HCT116 (cell line): ENCODE data around the gene AGPAT3. TPM values are rescaled to one million over a fixed set of nuclear protein-coding genes. Genes with fewer than 3 reads are reported as not detected.
A peak's percentile ranks its signal among the peaks of the same experiment; 100 is the strongest.

Experiments used
- ATAC-seq: fragments of 200-7000 bp; cut with Tn5 transposase; 2 replicates; pipeline ENCODE4 v1.9.1; 2020; ENCODE audit warnings: mild to moderate bottlenecking, moderate library complexity
- BruUV-seq: library from RNA; stranded (reverse); fragments of 400-500 nt; replicated peaks from 2 replicates; lab custom pipeline; 2021; lab: Mats Ljungman, UMichigan
- CTCF ChIA-PET: fragments of 300-600 bp; sonication (Branson Sonifier 250); formaldehyde crosslinking; loops from one replicate; lab custom pipeline; 2021; ENCODE audit warnings: antibody characterized with exemption; lab: Charles Lee
- POLR2A ChIA-PET: fragments of 300-600, 350-600 bp; sonication (Branson Sonifier 250); formaldehyde crosslinking; loops from one replicate; lab custom pipeline; 2021; ENCODE audit warnings: antibody characterized with exemption; lab: Charles Lee
- RAD21 ChIA-PET, 2 experiments: fragments of 300-600 bp; sonication (Branson Sonifier 250); formaldehyde crosslinking; loops; one replicate each; lab custom pipeline; 2023; ENCODE audit warnings: low total read pairs in 2 of 2; ENCODE audit not compliant: uncharacterized antibody in 2 of 2, unreplicated experiment in 2 of 2, low non-redundant PET in 1 of 2; lab: Charles Lee
- DNase-seq: peaks from one replicate; pipeline ENCODE4 v3.0.0-alpha.2; 2010; ENCODE audit warnings: low read depth, low spot score
- H2AFZ ChIP-seq: fragments of 200-600 bp; shearing (Covaris generic), sonication (generic); 2 replicates; pipeline ENCODE4 v1.6.1; 2017; ENCODE audit warnings: low read depth, mixed run types, mixed read lengths, antibody characterized with exemption, low read length; ENCODE audit not compliant: poor library complexity, severe bottlenecking
- H3K27ac ChIP-seq: 2 replicates; pipeline ENCODE4 v1.5.1; 2012; ENCODE audit warnings: low read depth, low read length
- H3K27me3 ChIP-seq: fragments of 200-600 bp; sonication (generic); 2 replicates; pipeline ENCODE4 v1.6.1; 2016; ENCODE audit warnings: mixed run types, low read length, mixed read lengths; ENCODE audit not compliant: insufficient read depth
- H3K36me3 ChIP-seq, 2 experiments: fragments of 200-500 bp in 1 of 2; fragments of 200-600 bp in 1 of 2; sonication (Bioruptor generic) in 1 of 2; sonication (generic) in 1 of 2; 2 replicates each; pipeline versions ENCODE4 v1.5.1 to v1.6.1; 2014 to 2016; ENCODE audit warnings: low read length in 2 of 2, inconsistent platforms in 1 of 2, mixed read lengths in 1 of 2, mixed run types in 1 of 2; ENCODE audit not compliant: insufficient read depth in 2 of 2, control insufficient read depth in 1 of 2
- H3K4me1 ChIP-seq, 2 experiments: fragments of 200-600 bp in 1 of 2; sonication (generic) in 1 of 2; 2 replicates each; pipeline versions ENCODE4 v1.5.1 to v1.6.1; 2012 to 2017; ENCODE audit warnings: low read length in 2 of 2, inconsistent platforms in 1 of 2, mild to moderate bottlenecking in 1 of 2, mixed read lengths in 1 of 2, mixed run types in 1 of 2, moderate library complexity in 1 of 2; ENCODE audit not compliant: insufficient read depth in 2 of 2, control insufficient read depth in 1 of 2
- H3K4me2 ChIP-seq: fragments of 200-600 bp; sonication (generic); 2 replicates; pipeline ENCODE4 v1.6.1; 2017; ENCODE audit warnings: mixed run types, low read length, mixed read lengths
- H3K4me3 ChIP-seq, 2 experiments: fragments of 200-600 bp in 1 of 2; sonication (generic) in 1 of 2; replicated peaks in 1 of 2; 2 replicates each; pipeline ENCODE4 v1.5.1; 2011 to 2016; ENCODE audit warnings: low read length in 2 of 2, control low read depth in 1 of 2, low read depth in 1 of 2, mild to moderate bottlenecking in 1 of 2, mixed read lengths in 1 of 2, mixed run types in 1 of 2
- H3K79me2 ChIP-seq: fragments of 200-600 bp; sonication (generic); 2 replicates; pipeline ENCODE4 v1.6.1; 2017; ENCODE audit warnings: mild to moderate bottlenecking, mixed run types, low read length, moderate library complexity, mixed read lengths; ENCODE audit not compliant: insufficient read depth
- H3K9ac ChIP-seq: fragments of 200-600 bp; sonication (generic); 2 replicates; pipeline ENCODE4 v1.6.1; 2016; ENCODE audit warnings: low read length, mixed read lengths
- H3K9me2 ChIP-seq: fragments of 200-600 bp; sonication (generic), shearing (Covaris generic); 2 replicates; pipeline ENCODE4 v1.6.1; 2017; ENCODE audit warnings: mixed run types, mild to moderate bottlenecking, moderate library complexity; ENCODE audit not compliant: insufficient read depth
- H3K9me3 ChIP-seq, 2 experiments: fragments of 200-500 bp in 1 of 2; fragments of 200-600 bp in 1 of 2; sonication (Bioruptor generic) in 1 of 2; sonication (generic) in 1 of 2; 2 replicates each; pipeline ENCODE4 v1.6.1; 2014 to 2017; ENCODE audit warnings: low read length in 2 of 2, mixed read lengths in 2 of 2, inconsistent platforms in 1 of 2, low read depth in 1 of 2, mild to moderate bottlenecking in 1 of 2, mixed run types in 1 of 2, moderate library complexity in 1 of 2; ENCODE audit not compliant: control insufficient read depth in 1 of 2, insufficient read depth in 1 of 2
- H4K20me1 ChIP-seq: fragments of 200-600 bp; sonication (generic), shearing (Covaris generic); 2 replicates; pipeline ENCODE4 v1.6.1; 2017; ENCODE audit warnings: mixed run types, mild to moderate bottlenecking, moderate library complexity; ENCODE audit not compliant: insufficient read depth
- CBX3 ChIP-seq: IDR thresholded peaks from 2 replicates; pipeline ENCODE4 v1.6.1; 2012; ENCODE audit warnings: low read depth
- CEBPB ChIP-seq: IDR thresholded peaks from 2 replicates; pipeline ENCODE4 v1.6.1; 2012; ENCODE audit warnings: low read depth
- EGR1 ChIP-seq: IDR thresholded peaks from 2 replicates; pipeline ENCODE4 v1.6.1; 2012; ENCODE audit warnings: low read depth
- ELF1 ChIP-seq: IDR thresholded peaks from 2 replicates; pipeline ENCODE4 v1.6.1; 2012; ENCODE audit warnings: low read depth, borderline replicate concordance
- EZH2 ChIP-seq: fragments of 200-600 bp; sonication (generic); IDR thresholded peaks from 2 replicates; pipeline ENCODE4 v1.6.1; 2017; ENCODE audit warnings: antibody characterized with exemption, mixed run types
- EZH2phosphoT487 ChIP-seq: fragments of 200-600 bp; IDR thresholded peaks from 2 replicates; pipeline ENCODE4 v1.6.1; 2018; ENCODE audit warnings: antibody characterized with exemption, borderline replicate concordance
- FOSL1 ChIP-seq: IDR thresholded peaks from 2 replicates; pipeline ENCODE4 v1.6.1; 2012; ENCODE audit warnings: low read depth
- JUND ChIP-seq: IDR thresholded peaks from 2 replicates; pipeline ENCODE4 v1.6.1; 2012
- POLR2A ChIP-seq: IDR thresholded peaks from 2 replicates; pipeline ENCODE4 v1.7.0; 2011; ENCODE audit warnings: borderline replicate concordance; ENCODE audit not compliant: insufficient read depth, insufficient read length; ENCODE audit errors: extremely low read depth
- POLR2AphosphoS5 ChIP-seq: IDR thresholded peaks from 2 replicates; pipeline ENCODE4 v1.6.1; 2011; ENCODE audit warnings: mild to moderate bottlenecking, low read depth, low read length, moderate library complexity
- RAD21 ChIP-seq: IDR thresholded peaks from 2 replicates; pipeline ENCODE4 v1.6.1; 2012; ENCODE audit warnings: low read depth, mild to moderate bottlenecking
- SIN3A ChIP-seq: IDR thresholded peaks from 2 replicates; pipeline ENCODE4 v1.6.1; 2012; ENCODE audit warnings: low read depth
- SP1 ChIP-seq: IDR thresholded peaks from 2 replicates; pipeline ENCODE4 v1.6.1; 2012; ENCODE audit warnings: low read depth
- SRF ChIP-seq: IDR thresholded peaks from 2 replicates; pipeline ENCODE4 v1.6.1; 2012; ENCODE audit warnings: low read depth
- TCF7L2 ChIP-seq: IDR thresholded peaks from 2 replicates; pipeline ENCODE4 v1.7.0; 2011; ENCODE audit warnings: borderline replicate concordance, inconsistent platforms; ENCODE audit not compliant: insufficient read depth, insufficient read length; ENCODE audit errors: extremely low read depth
- YY1 ChIP-seq: IDR thresholded peaks from 2 replicates; pipeline ENCODE4 v1.6.1; 2011; ENCODE audit warnings: low read length, low read depth, moderate library complexity, mild to moderate bottlenecking; ENCODE audit not compliant: insufficient replicate concordance; ENCODE audit errors: extremely low read depth
- ZFX ChIP-seq: fragments of 450-650 bp; IDR thresholded peaks from 2 replicates; pipeline ENCODE4 v1.6.1; 2017
- ZNF274 ChIP-seq: fragments of 200-500 bp; sonication (Bioruptor generic); IDR thresholded peaks from 2 replicates; pipeline ENCODE4 v1.6.1; 2014; ENCODE audit warnings: mild to moderate bottlenecking, low read depth, low read length, inconsistent platforms
- intact Hi-C: fragments of 100-400 bp; cut with micrococcal nuclease; formaldehyde crosslinking; loops from 2 replicates; pipeline ENCODE4 v1.10.0; 2022
- total RNA-seq: library from RNA; stranded (reverse); gene quantifications from one replicate; pipeline ENCODE4 v1.2.1, GENCODE V29; 2021; ENCODE audit not compliant: unreplicated experiment
- TF ChIP-seq, protein P1 (sequence below): IDR thresholded peaks from 2 replicates; pipeline ENCODE4 v1.6.1; 2012
- TF ChIP-seq, protein P2 (sequence below): IDR thresholded peaks from 2 replicates; pipeline ENCODE4 v1.6.1; 2012; ENCODE audit warnings: low read depth
- TF ChIP-seq, protein P3 (sequence below): IDR thresholded peaks from 2 replicates; pipeline ENCODE4 v1.6.1; 2012
- TF ChIP-seq, protein P4 (sequence below), 3 experiments: fragments of 200-600 bp in 1 of 3; sonication (generic) in 1 of 3; IDR thresholded peaks in 2 of 3; conservative IDR thresholded peaks in 1 of 3; 2 replicates each; pipeline ENCODE4 v1.5.1; 2012 to 2017; ENCODE audit warnings: low read depth in 2 of 3, low read length in 2 of 3, antibody characterized with exemption in 1 of 3, borderline replicate concordance in 1 of 3, control low read depth in 1 of 3, mild to moderate bottlenecking in 1 of 3, mixed read lengths in 1 of 3, mixed run types in 1 of 3, moderate library complexity in 1 of 3; ENCODE audit not compliant: insufficient read depth in 1 of 3

Gene AGPAT3
- total RNA-seq, 1 experiment from 2014 or later, result 54.1 TPM

DNA sequence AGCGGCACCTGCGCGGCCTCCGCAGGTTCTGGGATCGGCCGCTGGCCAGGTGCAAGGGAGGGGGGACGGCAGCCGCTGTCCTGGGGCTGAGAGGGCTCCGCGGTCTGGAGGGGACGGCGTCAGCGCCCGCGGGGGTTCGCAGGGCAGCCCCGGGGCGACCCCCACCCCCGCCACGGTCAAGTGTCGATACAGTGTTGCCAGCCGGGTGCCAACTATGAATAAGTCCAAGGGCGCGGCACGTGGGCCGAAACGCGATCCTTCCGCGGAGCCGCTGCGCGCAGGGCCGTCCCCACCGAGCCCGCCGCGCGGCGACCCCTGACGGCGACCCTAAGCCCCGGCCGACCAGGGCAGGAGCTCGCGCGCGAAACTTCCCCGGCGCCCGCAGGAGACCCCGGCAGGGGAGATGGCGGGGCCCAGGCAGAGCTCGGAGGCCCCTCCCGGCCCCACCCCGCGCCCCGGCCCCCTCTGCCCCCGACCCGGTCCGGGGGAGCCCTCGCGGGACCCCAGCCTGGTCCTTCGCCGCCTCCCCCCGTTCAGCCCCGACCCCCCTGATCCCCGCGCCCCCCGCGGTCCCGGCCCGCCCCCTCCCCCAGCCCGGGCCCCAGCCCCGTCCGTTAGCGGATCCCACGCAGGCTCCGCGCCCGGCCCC is 586 bp upstream of the AGPAT3 start:
- no peaks in the 10 kb centered on the region for H3K27me3 ChIP-seq
- H3K9me3 ChIP-seq, result no peaks in the 10 kb centered on the region
- H3K9me2 ChIP-seq, result no peaks in the 10 kb centered on the region
- H3K79me2 ChIP-seq, result peaks cover 35% of the 10 kb centered on the region
- H3K4me2 ChIP-seq, result peak overlapping the region; percentile 95
- no TSS peak for BruUV-seq
- H4K20me1 ChIP-seq, result no peaks in the 10 kb centered on the region
- ATAC-seq, result peak; percentile 88
- ChIA-PET RAD21 (interaction anchor here in 1 of 2 experiments (0.9 kb wide), 1 partner anchor 54 kb away, joined by 3 read pairs; no protein-coding TSS in a partner anchor), POLR2A (interaction anchor here (0.8 to 1.3 kb wide), 2 partner anchors 16 to 19 kb away, joined by 3 to 5 read pairs; no protein-coding TSS in a partner anchor), CTCF (interaction anchor here (0.8 kb wide), 1 partner anchor 111 kb away, joined by 3 read pairs; no protein-coding TSS in a partner anchor)
- no peak overlapping the region for H2AFZ ChIP-seq
- H3K4me3 ChIP-seq, result peak overlapping the region; percentile 46 to 66
- H3K36me3 ChIP-seq, result 0 out of 4 replicates have a peak, but pooled peaks cover 0 to 5% of the 10 kb centered on the region in 2 experiments
- H3K27ac ChIP-seq, result peak overlapping the region; percentile 77
- intact Hi-C loops, result no loop called here
- DNase-seq, result peak; percentile 60
- H3K4me1 ChIP-seq, result peaks cover 7 to 42% of the 10 kb centered on the region in 2 experiments
- peak overlapping the region; percentile 66 for H3K9ac ChIP-seq
- no peak for TF ChIP-seq TCF7L2
- 0 out of 2 replicates have a peak, but pooled peaks have one; percentile 11 for TF ChIP-seq RAD21
- 0 out of 2 replicates have a peak, but pooled peaks have one; percentile 36 for TF ChIP-seq SIN3A
- TF ChIP-seq, protein P1, sequence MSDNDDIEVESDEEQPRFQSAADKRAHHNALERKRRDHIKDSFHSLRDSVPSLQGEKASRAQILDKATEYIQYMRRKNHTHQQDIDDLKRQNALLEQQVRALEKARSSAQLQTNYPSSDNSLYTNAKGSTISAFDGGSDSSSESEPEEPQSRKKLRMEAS, result peak; percentile 90
- TF ChIP-seq, protein P2, sequence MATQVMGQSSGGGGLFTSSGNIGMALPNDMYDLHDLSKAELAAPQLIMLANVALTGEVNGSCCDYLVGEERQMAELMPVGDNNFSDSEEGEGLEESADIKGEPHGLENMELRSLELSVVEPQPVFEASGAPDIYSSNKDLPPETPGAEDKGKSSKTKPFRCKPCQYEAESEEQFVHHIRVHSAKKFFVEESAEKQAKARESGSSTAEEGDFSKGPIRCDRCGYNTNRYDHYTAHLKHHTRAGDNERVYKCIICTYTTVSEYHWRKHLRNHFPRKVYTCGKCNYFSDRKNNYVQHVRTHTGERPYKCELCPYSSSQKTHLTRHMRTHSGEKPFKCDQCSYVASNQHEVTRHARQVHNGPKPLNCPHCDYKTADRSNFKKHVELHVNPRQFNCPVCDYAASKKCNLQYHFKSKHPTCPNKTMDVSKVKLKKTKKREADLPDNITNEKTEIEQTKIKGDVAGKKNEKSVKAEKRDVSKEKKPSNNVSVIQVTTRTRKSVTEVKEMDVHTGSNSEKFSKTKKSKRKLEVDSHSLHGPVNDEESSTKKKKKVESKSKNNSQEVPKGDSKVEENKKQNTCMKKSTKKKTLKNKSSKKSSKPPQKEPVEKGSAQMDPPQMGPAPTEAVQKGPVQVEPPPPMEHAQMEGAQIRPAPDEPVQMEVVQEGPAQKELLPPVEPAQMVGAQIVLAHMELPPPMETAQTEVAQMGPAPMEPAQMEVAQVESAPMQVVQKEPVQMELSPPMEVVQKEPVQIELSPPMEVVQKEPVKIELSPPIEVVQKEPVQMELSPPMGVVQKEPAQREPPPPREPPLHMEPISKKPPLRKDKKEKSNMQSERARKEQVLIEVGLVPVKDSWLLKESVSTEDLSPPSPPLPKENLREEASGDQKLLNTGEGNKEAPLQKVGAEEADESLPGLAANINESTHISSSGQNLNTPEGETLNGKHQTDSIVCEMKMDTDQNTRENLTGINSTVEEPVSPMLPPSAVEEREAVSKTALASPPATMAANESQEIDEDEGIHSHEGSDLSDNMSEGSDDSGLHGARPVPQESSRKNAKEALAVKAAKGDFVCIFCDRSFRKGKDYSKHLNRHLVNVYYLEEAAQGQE, result no peak
- TF ChIP-seq ZFX, result peak; percentile 76
- TF ChIP-seq CBX3, result no peak
- TF ChIP-seq POLR2AphosphoS5, result peak; percentile 85
- TF ChIP-seq EZH2phosphoT487, result no peak
- no peak for TF ChIP-seq CEBPB
- no peak for TF ChIP-seq EZH2
- no peak for TF ChIP-seq SP1
- no peak for TF ChIP-seq JUND
- peak; percentile 80 for TF ChIP-seq POLR2A
- no peak for TF ChIP-seq SRF
- TF ChIP-seq, protein P3, sequence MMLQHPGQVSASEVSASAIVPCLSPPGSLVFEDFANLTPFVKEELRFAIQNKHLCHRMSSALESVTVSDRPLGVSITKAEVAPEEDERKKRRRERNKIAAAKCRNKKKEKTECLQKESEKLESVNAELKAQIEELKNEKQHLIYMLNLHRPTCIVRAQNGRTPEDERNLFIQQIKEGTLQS, result no peak
- no peak for TF ChIP-seq FOSL1
- 0 out of 2 replicates have a peak, but pooled peaks have one; percentile 23 for TF ChIP-seq EGR1
- no peak for TF ChIP-seq ZNF274
- TF ChIP-seq ELF1, result no peak
- TF ChIP-seq YY1, result no peak
- TF ChIP-seq, protein P4, sequence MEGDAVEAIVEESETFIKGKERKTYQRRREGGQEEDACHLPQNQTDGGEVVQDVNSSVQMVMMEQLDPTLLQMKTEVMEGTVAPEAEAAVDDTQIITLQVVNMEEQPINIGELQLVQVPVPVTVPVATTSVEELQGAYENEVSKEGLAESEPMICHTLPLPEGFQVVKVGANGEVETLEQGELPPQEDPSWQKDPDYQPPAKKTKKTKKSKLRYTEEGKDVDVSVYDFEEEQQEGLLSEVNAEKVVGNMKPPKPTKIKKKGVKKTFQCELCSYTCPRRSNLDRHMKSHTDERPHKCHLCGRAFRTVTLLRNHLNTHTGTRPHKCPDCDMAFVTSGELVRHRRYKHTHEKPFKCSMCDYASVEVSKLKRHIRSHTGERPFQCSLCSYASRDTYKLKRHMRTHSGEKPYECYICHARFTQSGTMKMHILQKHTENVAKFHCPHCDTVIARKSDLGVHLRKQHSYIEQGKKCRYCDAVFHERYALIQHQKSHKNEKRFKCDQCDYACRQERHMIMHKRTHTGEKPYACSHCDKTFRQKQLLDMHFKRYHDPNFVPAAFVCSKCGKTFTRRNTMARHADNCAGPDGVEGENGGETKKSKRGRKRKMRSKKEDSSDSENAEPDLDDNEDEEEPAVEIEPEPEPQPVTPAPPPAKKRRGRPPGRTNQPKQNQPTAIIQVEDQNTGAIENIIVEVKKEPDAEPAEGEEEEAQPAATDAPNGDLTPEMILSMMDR (IDR thresholded peaks at IDR 0.05 in 2 of 3, conservative IDR thresholded peaks at IDR 0.05 in 1 of 3; ENCODE audit: borderline replicate concordance in 1 of 3, insufficient read depth in 1 of 3, low read depth in 2 of 3, low read length in 2 of 3), result no peak
